Osteoblast (primary cell): ENCODE results near the gene CEACAM16. TPM values are rescaled to one million over a fixed set of nuclear protein-coding genes. Genes with fewer than 3 reads are reported as not detected.

Experiments used
- DNase-seq: peaks from one replicate; pipeline ENCODE4 v3.0.0; 2011; ENCODE audit warnings: low spot score, mixed read lengths; ENCODE audit not compliant: insufficient read length; ENCODE audit errors: missing footprints
- H2AFZ ChIP-seq: 2 replicates; pipeline ENCODE4 v1.6.0; 2011; ENCODE audit warnings: mild to moderate bottlenecking, low read length
- H3K27ac ChIP-seq: 2 replicates; pipeline ENCODE4 v1.5.1; 2011; ENCODE audit warnings: mild to moderate bottlenecking, low read depth, low read length, moderate library complexity
- H3K27me3 ChIP-seq: 2 replicates; pipeline ENCODE4 v1.6.0; 2012; ENCODE audit warnings: mild to moderate bottlenecking, control low read depth, inconsistent platforms, low read length, moderate library complexity; ENCODE audit not compliant: insufficient read depth
- H3K36me3 ChIP-seq: 2 replicates; pipeline ENCODE4 v1.5.1; 2011; ENCODE audit warnings: mild to moderate bottlenecking, low read length, control low read depth, moderate library complexity; ENCODE audit not compliant: insufficient read depth
- H3K4me1 ChIP-seq: 2 replicates; pipeline ENCODE4 v1.5.1; 2011; ENCODE audit warnings: mild to moderate bottlenecking, low read length, control low read depth, moderate library complexity; ENCODE audit not compliant: insufficient read depth
- H3K4me2 ChIP-seq: 2 replicates; pipeline ENCODE4 v1.6.0; 2011; ENCODE audit warnings: mild to moderate bottlenecking, low read length; ENCODE audit not compliant: insufficient read depth
- H3K4me3 ChIP-seq: fragments of 200-600 bp; sonication (generic); 3 replicates; pipeline ENCODE4 v1.5.1; 2012; ENCODE audit warnings: mild to moderate bottlenecking, low read length, inconsistent platforms; ENCODE audit not compliant: insufficient read depth
- H3K79me2 ChIP-seq: 2 replicates; pipeline ENCODE4 v1.6.0; 2012; ENCODE audit warnings: mild to moderate bottlenecking, low read length, control low read depth, inconsistent platforms; ENCODE audit not compliant: insufficient read depth
- H3K9me3 ChIP-seq: 2 replicates; pipeline ENCODE4 v1.5.1; 2011; ENCODE audit warnings: low read depth, low read length, control low read depth
- H4K20me1 ChIP-seq: 2 replicates; pipeline ENCODE4 v1.6.0; 2012; ENCODE audit warnings: mild to moderate bottlenecking, low read length, control low read depth; ENCODE audit not compliant: insufficient read depth
- CTCF ChIP-seq: IDR thresholded peaks from 2 replicates; pipeline ENCODE4 v1.5.1; 2011; ENCODE audit warnings: mild to moderate bottlenecking, low read depth, low read length, moderate library complexity; ENCODE audit errors: extremely low read depth
- total RNA-seq: library from RNA; depleted of rRNA; stranded (reverse); fragments of >200 nt; gene quantifications from 2 replicates; pipeline ENCODE4 v1.2.3, GENCODE V29; 2012

CEACAM16 gene
- total RNA-seq, 1 donor, result not detected

GRCh38 chr19:44741258-44741731, 42.3 kb downstream of the CEACAM16 start:
- DNase-seq, result no peak
- peak overlapping the region; percentile 45 for H3K4me2 ChIP-seq

GRCh38 chr19:44741841-44742329, 42.9 kb downstream of the CEACAM16 start:
- H3K36me3 ChIP-seq, result no peaks in the 10 kb centered on the region
- peak overlapping the region; percentile 33 for H3K4me3 ChIP-seq
- peak overlapping the region; percentile 98 for H3K27ac ChIP-seq
- no peaks in the 10 kb centered on the region for H3K79me2 ChIP-seq
- peak overlapping the region; percentile 70 for H2AFZ ChIP-seq
- no peak for TF ChIP-seq CTCF
- H4K20me1 ChIP-seq, result no peaks in the 10 kb centered on the region
- H3K4me1 ChIP-seq, result peaks cover 61% of the 10 kb centered on the region
- H3K9me3 ChIP-seq, result no peaks in the 10 kb centered on the region
- peak overlapping the region; percentile 65 for H3K4me2 ChIP-seq
- H3K27me3 ChIP-seq, result no peaks in the 10 kb centered on the region
- peak; percentile 98 for DNase-seq

More at GRCh38 chr19:44741258-44741731, 42.3 kb downstream of the CEACAM16 start:
- H4K20me1 ChIP-seq, result no peaks in the 10 kb centered on the region
- peak overlapping the region; percentile 97 for H3K27ac ChIP-seq
- H2AFZ ChIP-seq, result no peak overlapping the region
- H3K79me2 ChIP-seq, result no peaks in the 10 kb centered on the region
- H3K4me1 ChIP-seq, result peaks cover 65% of the 10 kb centered on the region
- H3K36me3 ChIP-seq, result no peaks in the 10 kb centered on the region
- H3K4me3 ChIP-seq, result no peak overlapping the region
- H3K27me3 ChIP-seq, result no peaks in the 10 kb centered on the region
- no peaks in the 10 kb centered on the region for H3K9me3 ChIP-seq
- no peak for TF ChIP-seq CTCF

GRCh38 chr19:44742330-44743061, 43.5 kb downstream of the CEACAM16 start:
- Histone ChIP-seq H3K4me1 (peaks cover 59% of the 10 kb centered on the region), H4K20me1 (no peaks in the 10 kb centered on the region), H2AFZ (peak overlapping the region; percentile 70)

More at GRCh38 chr19:44742330-44743061, 43.5 kb downstream of the CEACAM16 start:
- H3K27ac ChIP-seq, result peak overlapping the region; percentile 98
- H3K9me3 ChIP-seq, result no peaks in the 10 kb centered on the region
- H3K4me2 ChIP-seq, result peak overlapping the region; percentile 65
- no peaks in the 10 kb centered on the region for H3K79me2 ChIP-seq
- no peak for TF ChIP-seq CTCF
- H3K4me3 ChIP-seq, result peak overlapping the region; percentile 45
- no peaks in the 10 kb centered on the region for H3K36me3 ChIP-seq
- DNase-seq, result peak; percentile 69
- no peaks in the 10 kb centered on the region for H3K27me3 ChIP-seq
